Cardiac septum (tissue), 1 donor: ENCODE results near the gene JKAMP. TPM values are rescaled to one million over a fixed set of nuclear protein-coding genes. Genes with fewer than 3 reads are reported as not detected.
A peak's percentile ranks its signal among the peaks of the same experiment; 100 is the strongest.
"Not testable (repeated sequence)": the region's sequence is repeated elsewhere in the genome, so short reads cannot be mapped to it uniquely, and the experiment has no call there.

Experiments
- DNase-seq: peaks from one replicate; pipeline ENCODE4 v3.0.0-alpha.2; 2020; ENCODE audit warnings: low spot score
- intact Hi-C: fragments of 100-400 bp; cut with DNase I; formaldehyde crosslinking; loops from one replicate; pipeline ENCODE4 v1.14.0; 2022
- long read RNA-seq: library from polyadenylated mRNA; unstranded; transcript quantifications from one replicate; pipeline ENCODE4 v2.0.0, GENCODE V29; 2021
- total RNA-seq: library from RNA; stranded (reverse); fragmentation: NEBNext Ultra II Directional; extraction: Animal tissue kit (Norgen Biotek cat#: 25700); gene quantifications from one replicate; pipeline ENCODE4 v1.2.1, GENCODE V29; 2021
- donor health status: DM: no; HTN: no; CAD: no.

The JKAMP gene, protein sequence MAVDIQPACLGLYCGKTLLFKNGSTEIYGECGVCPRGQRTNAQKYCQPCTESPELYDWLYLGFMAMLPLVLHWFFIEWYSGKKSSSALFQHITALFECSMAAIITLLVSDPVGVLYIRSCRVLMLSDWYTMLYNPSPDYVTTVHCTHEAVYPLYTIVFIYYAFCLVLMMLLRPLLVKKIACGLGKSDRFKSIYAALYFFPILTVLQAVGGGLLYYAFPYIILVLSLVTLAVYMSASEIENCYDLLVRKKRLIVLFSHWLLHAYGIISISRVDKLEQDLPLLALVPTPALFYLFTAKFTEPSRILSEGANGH
- total RNA-seq, result 21.1 TPM
- long read RNA-seq, transcript JKAMP-201 (7 exons, 1,726 nt), result major isoform, 27 of 52 reads
- long read RNA-seq, transcript JKAMP-203 (7 exons, 1,636 nt), result minor isoform, 11 of 52 reads
- long read RNA-seq, partial matches to known transcripts, result 1 of 52 reads
- long read RNA-seq, other reads (novel, unspliced or antisense), result 8 of 52 reads

DNA sequence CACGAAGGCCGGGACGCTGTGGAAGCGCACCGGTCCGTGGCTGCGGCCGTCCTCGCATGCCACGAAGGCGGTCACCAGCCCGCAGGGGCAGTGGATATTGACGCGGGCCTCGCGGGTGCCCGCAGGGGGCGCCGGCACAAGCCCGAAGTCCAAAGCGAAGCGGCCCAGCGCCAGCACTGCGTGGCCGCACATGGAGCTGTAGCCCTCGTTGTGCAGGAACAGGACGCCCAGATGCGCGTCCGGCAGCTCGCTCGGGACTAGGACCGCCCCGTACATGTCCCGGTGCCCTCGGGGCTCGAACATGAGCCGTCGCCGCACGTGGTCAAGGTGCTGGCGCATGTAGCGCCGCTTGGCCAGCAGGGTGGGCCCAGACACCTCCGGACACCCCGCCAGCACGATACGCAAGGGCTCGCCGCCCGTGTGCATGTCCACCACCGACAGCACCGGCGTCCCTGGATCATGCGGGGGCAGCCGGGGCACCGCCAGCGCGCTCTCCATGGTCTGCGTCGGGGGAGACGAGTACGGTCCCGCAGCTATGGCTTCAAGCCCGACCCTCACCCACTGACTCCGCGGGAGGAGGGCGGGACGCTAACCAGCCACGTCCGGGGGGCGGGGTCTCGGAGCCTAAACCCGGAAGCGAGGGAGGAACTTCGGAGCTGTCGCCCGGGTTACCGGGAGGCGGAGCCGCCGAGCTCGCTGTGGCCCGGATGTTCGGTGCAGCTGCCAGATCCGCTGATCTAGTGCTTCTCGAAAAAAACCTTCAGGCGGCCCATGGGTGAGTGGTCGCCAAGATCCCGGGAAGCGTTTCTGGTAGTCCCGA lies at the start of gene JKAMP, which contains the start of gene L3HYPDH:
TSS of gene JKAMP (plus strand) at position 699 of the 820 bp plus-strand sequence. CDS start at position 772, 73 bp downstream.
TSS of gene L3HYPDH (minus strand) at position 590 of the 820 bp plus-strand sequence. CDS start at position 498, 92 bp downstream.
- DNase-seq, result peak; percentile 100
- intact Hi-C loops, result loop anchor here (2.0 to 10.0 kb wide), 2 partner anchors 19 to 681 kb away; partner anchors contain the start of genes DHRS7 and GPR135

GRCh38 chr14:59435101-59435500 lies 49.2 kb upstream of the JKAMP start:
- intact Hi-C loops, result no loop called here
- no peak for DNase-seq

GRCh38 chr14:59435987-59436386 lies 48.3 kb upstream of the JKAMP start:
- intact Hi-C loops, result no loop called here
- DNase-seq, result no peak

DNA sequence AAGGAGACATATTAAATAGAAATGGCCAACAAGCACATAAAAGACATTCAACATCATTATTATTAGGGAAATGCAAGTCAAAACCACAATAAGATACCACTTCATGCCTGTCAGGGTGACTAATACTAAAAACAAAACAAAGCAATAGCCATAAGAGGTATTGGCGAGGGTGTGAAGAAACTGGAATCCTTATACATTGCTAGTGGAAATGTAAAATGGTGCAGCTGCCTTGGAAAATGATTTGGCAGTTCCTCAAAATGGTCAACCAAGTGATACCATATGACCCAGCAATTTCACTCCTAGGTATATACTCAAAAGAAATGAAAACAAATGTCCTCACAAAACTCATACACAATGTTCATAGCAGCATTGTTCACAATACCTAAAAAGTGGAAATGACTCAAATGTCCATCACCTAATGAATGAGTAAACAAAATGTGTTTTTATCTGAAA lies 46.1 kb upstream of the JKAMP start:
- intact Hi-C loops, result no loop called here
- no peak for DNase-seq

DNA sequence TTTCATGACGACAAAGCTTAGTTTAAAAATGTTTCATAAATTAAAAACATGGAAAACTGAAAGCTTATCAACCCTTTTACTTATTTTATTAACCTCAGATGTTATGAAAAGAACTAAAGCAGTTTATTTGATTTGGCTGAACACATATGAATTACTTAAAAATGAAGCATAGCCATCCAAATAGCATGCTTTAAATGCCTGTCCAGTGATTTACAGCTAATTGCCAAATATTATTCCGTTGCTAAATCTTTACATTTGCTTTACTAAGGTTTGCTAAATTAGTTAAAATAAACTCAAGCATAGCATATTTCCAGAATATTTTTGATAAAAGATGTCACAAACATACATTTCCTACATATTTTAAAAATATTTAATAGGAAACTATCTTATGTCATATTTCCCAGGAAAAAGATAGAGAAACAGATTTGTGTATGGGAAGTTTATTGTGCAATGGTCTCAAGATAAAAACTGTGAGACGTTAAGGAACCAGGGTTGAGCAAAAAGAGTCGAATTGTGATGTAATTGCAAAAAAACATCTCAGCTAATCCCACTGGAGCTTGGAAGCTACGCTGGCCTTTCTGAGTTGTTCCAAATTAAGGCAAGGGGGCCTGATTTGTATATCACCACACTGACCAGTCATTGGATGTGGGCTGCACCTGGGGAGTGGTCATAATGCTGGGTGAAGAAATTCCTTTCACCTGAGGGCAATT lies 44.9 kb upstream of the JKAMP start:
- DNase-seq, result no peak
- intact Hi-C loops, result no loop called here

- DNase-seq, result not testable (repeated sequence)
- intact Hi-C loops, result loop anchor here (10.0 kb wide), 1 partner anchor 424 kb away; no protein-coding TSS in a partner anchor
Measured at GRCh38 chr14:59448673-59449072, 35.6 kb upstream of the JKAMP start.

GRCh38 chr14:59450716-59451115 lies 33.6 kb upstream of the JKAMP start:
- no peak for DNase-seq
- intact Hi-C loops, result no loop called here

GRCh38 chr14:59451849-59452248 lies 32.5 kb upstream of the JKAMP start:
- no peak for DNase-seq
- intact Hi-C loops, result no loop called here

DNA sequence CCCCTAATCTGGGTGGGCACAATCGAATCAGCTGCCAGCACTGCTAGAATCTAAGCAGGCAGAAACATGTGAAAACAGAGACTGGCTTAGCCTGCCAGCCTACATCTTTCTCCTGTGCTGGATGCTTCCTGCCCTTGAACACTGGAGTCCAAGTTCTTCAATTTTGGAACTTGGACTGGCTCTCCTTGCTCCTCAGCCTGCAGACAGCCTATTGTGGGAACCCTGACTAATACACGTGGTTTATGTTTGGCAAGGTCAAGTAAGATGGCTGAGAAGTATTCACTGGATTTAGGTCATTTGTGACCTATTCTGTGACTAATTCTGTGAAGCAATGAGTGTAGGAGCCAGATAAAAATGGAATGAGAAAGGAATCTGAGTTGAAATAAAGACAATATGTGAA lies 30.2 kb upstream of the JKAMP start:
- DNase-seq, result no peak
- intact Hi-C loops, result no loop called here

DNA sequence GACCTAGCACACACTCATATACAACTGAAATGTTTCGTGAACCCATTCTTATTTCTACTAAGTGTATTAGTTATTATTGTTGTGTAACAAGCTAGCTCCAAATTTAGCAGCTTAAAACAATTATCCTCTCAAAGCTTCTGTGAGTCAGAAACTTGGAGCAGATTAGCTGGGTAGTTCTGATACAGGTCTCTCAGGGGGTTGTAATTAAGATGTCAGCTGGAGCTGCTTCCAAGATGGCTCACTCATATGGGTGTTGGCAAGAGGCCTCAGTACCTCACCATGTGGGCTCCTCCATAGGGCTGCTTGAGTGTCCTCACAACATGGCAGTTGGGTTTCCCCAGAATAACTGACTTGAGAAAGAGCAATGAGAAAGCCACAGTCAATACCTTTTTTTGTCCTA lies 28.9 kb upstream of the JKAMP start:
- intact Hi-C loops, result no loop called here
- no peak for DNase-seq

DNA sequence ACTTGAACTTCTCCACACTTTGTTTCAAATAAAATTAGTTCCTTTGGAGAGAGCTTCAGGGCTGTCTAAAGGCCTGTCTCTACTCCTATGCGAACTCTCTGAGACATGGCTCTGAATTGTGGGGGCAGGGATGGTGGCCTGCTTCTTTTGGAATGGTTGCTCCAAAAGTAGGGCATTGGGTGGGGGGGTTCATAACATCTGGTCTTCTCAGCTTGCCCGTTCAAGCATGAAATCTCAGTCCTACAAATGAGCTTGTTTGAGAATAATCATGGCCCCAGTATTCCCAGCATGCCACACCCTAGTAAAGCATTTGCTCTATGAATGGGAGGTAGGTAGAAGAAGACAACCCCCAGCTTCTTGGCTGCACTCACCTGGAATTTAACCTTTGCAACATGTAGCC lies 25.8 kb upstream of the JKAMP start:
- no peak for DNase-seq
- intact Hi-C loops, result no loop called here

DNA sequence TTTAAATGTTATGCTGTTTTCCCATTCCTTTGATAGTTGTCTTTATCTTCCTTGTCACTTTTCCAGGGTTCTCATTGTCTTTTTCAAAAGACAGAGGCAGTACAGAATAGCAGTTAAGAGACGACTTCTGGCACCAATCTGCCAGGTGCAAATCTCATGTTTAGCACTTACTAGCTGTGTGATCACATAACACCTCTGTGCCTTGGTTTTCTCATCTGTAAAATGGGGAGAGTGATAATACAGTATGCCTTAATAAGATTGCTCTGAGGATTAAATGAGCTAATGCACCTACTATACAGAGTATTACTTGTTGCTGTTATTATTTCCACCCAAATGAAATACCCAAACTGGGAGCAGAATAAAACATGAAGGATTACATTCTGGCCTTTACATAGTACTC lies 23.9 kb upstream of the JKAMP start:
- intact Hi-C loops, result no loop called here
- DNase-seq, result no peak

- no peak for DNase-seq
- intact Hi-C loops, result no loop called here
Measured at GRCh38 chr14:59461891-59462290, 22.4 kb upstream of the JKAMP start.

- DNase-seq, result no peak
Measured at GRCh38 chr14:59463787-59464485, 20.4 kb upstream of the JKAMP start.

DNA sequence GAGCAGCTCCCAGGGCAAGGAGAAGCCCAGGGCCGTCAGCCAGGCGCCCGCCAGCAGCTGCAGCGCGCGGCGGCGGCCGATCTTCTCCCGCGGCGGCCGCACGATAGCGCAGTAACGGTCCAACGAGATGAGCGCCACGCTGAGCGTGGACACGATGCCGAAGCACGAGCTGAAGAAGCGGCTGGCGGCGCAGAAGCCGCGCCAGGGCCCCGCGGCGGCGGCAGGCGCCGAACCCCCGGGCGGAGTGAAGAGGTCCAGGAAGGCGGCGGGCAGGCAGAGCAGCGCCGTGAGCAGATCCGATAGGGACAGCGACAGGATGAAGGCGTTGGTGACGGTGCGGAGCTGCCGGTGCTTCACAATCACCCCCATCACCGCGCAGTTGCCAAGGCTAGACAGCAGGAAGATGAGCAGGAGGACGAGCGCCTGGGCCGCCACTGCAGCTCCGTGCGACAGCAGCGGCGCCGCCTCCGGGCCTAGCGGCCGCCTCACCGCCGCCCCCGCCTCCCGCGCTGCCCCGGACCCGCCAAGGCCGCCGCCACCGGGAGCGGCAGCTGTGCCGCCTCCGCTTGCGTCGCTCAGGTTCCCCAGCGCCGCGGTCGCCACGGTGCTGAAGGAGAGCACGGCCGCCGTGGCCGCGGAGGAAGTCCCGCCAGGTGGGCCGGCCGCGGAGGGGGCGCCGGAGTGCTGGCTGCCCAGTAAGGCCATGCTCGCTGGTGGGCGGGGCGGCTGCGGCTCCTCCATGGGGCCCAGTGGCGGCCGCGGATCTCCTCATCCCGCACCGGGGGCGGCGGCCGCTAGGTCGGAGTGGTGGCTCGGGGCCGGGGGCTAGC lies 19.6 kb upstream of the JKAMP start:
- DNase-seq, result peak; percentile 78
- intact Hi-C loops, result loop anchor here (2.0 kb wide), 1 partner anchor 18 kb away; no protein-coding TSS in a partner anchor

More at GRCh38 chr14:59463787-59464485, 20.4 kb upstream of the JKAMP start:
- intact Hi-C loops, result loop anchor here (2.0 kb wide), 1 partner anchor 19 kb away; no protein-coding TSS in a partner anchor

- DNase-seq, result no peak
- intact Hi-C loops, result loop anchor here (2.0 kb wide), 1 partner anchor 17 kb away; no protein-coding TSS in a partner anchor
Measured at GRCh38 chr14:59465316-59466135, 18.8 kb upstream of the JKAMP start, which contains the start of gene GPR135. TSS of gene GPR135 (minus strand) at chr14:59465380. CDS start at chr14:59465226, 154 bp downstream.

GRCh38 chr14:59474172-59474571 lies 10.1 kb upstream of the JKAMP start:
- no peak for DNase-seq
- intact Hi-C loops, result no loop called here
